GM06990 (cell line): ENCODE data around the gene ANXA3.

ENCODE experiments used
- DNase-seq: peaks from one replicate; pipeline ENCODE4 v3.0.0-alpha.2; 2011; ENCODE audit not compliant: insufficient read length; ENCODE audit errors: extremely low read depth
- H3K27me3 ChIP-seq: replicated peaks from 2 replicates; pipeline ENCODE4 v1.6.0; 2011; ENCODE audit warnings: low read length; ENCODE audit not compliant: control insufficient read depth, insufficient read depth
- H3K36me3 ChIP-seq: 2 replicates; pipeline ENCODE4 v1.5.1; 2011; ENCODE audit warnings: low read length; ENCODE audit not compliant: control insufficient read depth, insufficient read depth
- H3K4me3 ChIP-seq: replicated peaks from 2 replicates; pipeline ENCODE4 v1.5.1; 2011; ENCODE audit warnings: low read depth, mild to moderate bottlenecking, control low read depth, low read length
- CTCF ChIP-seq: IDR thresholded peaks from 2 replicates; pipeline ENCODE4 v1.5.1; 2011; ENCODE audit warnings: low read length, control low read depth, mild to moderate bottlenecking, inconsistent platforms; ENCODE audit not compliant: insufficient read depth, poor library complexity, severe bottlenecking

ANXA3 gene

GRCh38 chr4:78638337-78639172 is 87.0 kb downstream of the ANXA3 start:
- no peak for TF ChIP-seq CTCF
- Histone ChIP-seq H3K27me3 (no peaks in the 10 kb centered on the region), H3K4me3 (no peak overlapping the region), H3K36me3 (no peaks in the 10 kb centered on the region)
- peak; percentile 58 for DNase-seq

GRCh38 chr4:78640714-78641113 is 89.1 kb downstream of the ANXA3 start:
- no peaks in the 10 kb centered on the region for H3K36me3 ChIP-seq
- H3K4me3 ChIP-seq = no peak overlapping the region
- no peak for DNase-seq
- no peak for TF ChIP-seq CTCF
- H3K27me3 ChIP-seq = no peaks in the 10 kb centered on the region

- H3K27me3 ChIP-seq = no peaks in the 10 kb centered on the region
- no peak overlapping the region for H3K4me3 ChIP-seq
- no peak for DNase-seq
- no peak for TF ChIP-seq CTCF
- H3K36me3 ChIP-seq = no peaks in the 10 kb centered on the region
These were observed 91.4 kb downstream of the ANXA3 start for GRCh38 chr4:78642934-78643333.

GRCh38 chr4:78644063-78644691 is 92.6 kb downstream of the ANXA3 start:
- Histone ChIP-seq H3K27me3 (no peaks in the 10 kb centered on the region), H3K4me3 (no peak overlapping the region), H3K36me3 (no peaks in the 10 kb centered on the region)
- no peak for TF ChIP-seq CTCF
- DNase-seq = no peak

GRCh38 chr4:78644744-78645330 is 93.3 kb downstream of the ANXA3 start:
- H3K36me3 ChIP-seq = no peaks in the 10 kb centered on the region
- no peak overlapping the region for H3K4me3 ChIP-seq
- peak; percentile 78 for TF ChIP-seq CTCF
- no peaks in the 10 kb centered on the region for H3K27me3 ChIP-seq
- DNase-seq = no peak
